ENCODE data around the gene NDUFV3. TPM values are rescaled to one million over a fixed set of nuclear protein-coding genes. Genes with fewer than 3 reads are reported as not detected.
"Not testable (repeated sequence)": the region's sequence is repeated elsewhere in the genome, so short reads cannot be mapped to it uniquely, and the experiment has no call there.

Gene NDUFV3
- total and polyA plus RNA-seq, 9 donors, result 24.9 to 51.4 (median 37.8) TPM

GRCh38 chr21:42864815-42865775, 28.0 kb upstream of the NDUFV3 start:
- DNase-seq, result peak in 2 of 5 donors; percentile 46 to 71
- no peak overlapping the region for H3K4me3 ChIP-seq
- no peaks in the 10 kb centered on the region for H3K27me3 ChIP-seq
- peak overlapping the region in 1 of 2 donors; percentile 62 for H3K27ac ChIP-seq
- no peaks in the 10 kb centered on the region for H3K36me3 ChIP-seq
- intact Hi-C loops (cut with DNase I), result loop anchor here in 1 of 4 donors (10.0 kb wide), 1 partner anchor 270 kb away; no protein-coding TSS in a partner anchor
- 31 to 60% (median 43%) methylated on average over 24 to 26 of the region's 26 CpGs for WGBS, 3 donors
- TF ChIP-seq POLR2A (IDR thresholded peaks at IDR 0.05) (no peak), CTCF (IDR thresholded peaks at IDR 0.05) (no peak), EP300 (IDR thresholded peaks at IDR 0.05) (no peak)
- H3K4me1 ChIP-seq (ENCODE audit: insufficient read depth), result peaks cover 12% of the 10 kb centered on the region
- no peaks in the 10 kb centered on the region for H3K9me3 ChIP-seq

- no peaks in the 10 kb centered on the region for H3K9me3 ChIP-seq
- H3K4me1 ChIP-seq (ENCODE audit: insufficient read depth), result peaks cover 12% of the 10 kb centered on the region
- no peaks in the 10 kb centered on the region for H3K27me3 ChIP-seq
- peak; percentile 26 to 68 (median 56) for DNase-seq
- no peak overlapping the region for H3K4me3 ChIP-seq
- H3K36me3 ChIP-seq, result no peaks in the 10 kb centered on the region
- no peak for TF ChIP-seq EP300 (IDR thresholded peaks at IDR 0.05)
- TF ChIP-seq CTCF (IDR thresholded peaks at IDR 0.05), result no peak
- no peak for TF ChIP-seq POLR2A (IDR thresholded peaks at IDR 0.05)
- peak overlapping the region in 1 of 2 donors; percentile 62 for H3K27ac ChIP-seq
- 34 to 65% (median 36%) methylated on average over 8 of the region's 8 CpGs for WGBS, 3 donors
- intact Hi-C loops (cut with DNase I), result loop anchor here in 1 of 4 donors (10.0 kb wide), 1 partner anchor 271 kb away; no protein-coding TSS in a partner anchor
These were observed 27.3 kb upstream of the NDUFV3 start for GRCh38 chr21:42865776-42866160.

GRCh38 chr21:42868196-42868595, 24.9 kb upstream of the NDUFV3 start:
- no peak for DNase-seq
- Histone ChIP-seq H3K36me3 (no peaks in the 10 kb centered on the region), H3K9me3 (no peaks in the 10 kb centered on the region), H3K4me1 (ENCODE audit: insufficient read depth) (peaks cover 12% of the 10 kb centered on the region), H3K4me3 (no peak overlapping the region), H3K27me3 (no peaks in the 10 kb centered on the region), H3K27ac (no peak overlapping the region)
- intact Hi-C loops (cut with DNase I), result loop anchor here in 1 of 4 donors (10.0 kb wide), 1 partner anchor 273 kb away; no protein-coding TSS in a partner anchor
- TF ChIP-seq EP300 (IDR thresholded peaks at IDR 0.05), result no peak
- no peak for TF ChIP-seq CTCF (IDR thresholded peaks at IDR 0.05)
- no peak for TF ChIP-seq POLR2A (IDR thresholded peaks at IDR 0.05)
- 87 to 89% (median 89%) methylated on average over 10 of the region's 10 CpGs for WGBS, 3 donors

- WGBS, 3 donors, result 89 to 95% (median 92%) methylated on average over 7 of the region's 7 CpGs
- H3K27ac ChIP-seq, result no peak overlapping the region
- intact Hi-C loops (cut with DNase I), result no loop called here
- DNase-seq, result no peak
- H3K4me1 ChIP-seq (ENCODE audit: insufficient read depth), result no peaks in the 10 kb centered on the region
- TF ChIP-seq EP300 (IDR thresholded peaks at IDR 0.05) (no peak), CTCF (IDR thresholded peaks at IDR 0.05) (no peak), POLR2A (IDR thresholded peaks at IDR 0.05) (no peak)
- no peak overlapping the region for H3K4me3 ChIP-seq
- no peaks in the 10 kb centered on the region for H3K27me3 ChIP-seq
- H3K9me3 ChIP-seq, result no peaks in the 10 kb centered on the region
- no peaks in the 10 kb centered on the region for H3K36me3 ChIP-seq
These were observed 20.0 kb upstream of the NDUFV3 start for GRCh38 chr21:42873096-42873495.

- H3K4me1 ChIP-seq (ENCODE audit: insufficient read depth); H3K27me3 ChIP-seq; H3K9me3 ChIP-seq; H3K36me3 ChIP-seq; intact Hi-C loops (cut with DNase I); H3K4me3 ChIP-seq; H3K27ac ChIP-seq; DNase-seq: not testable (repeated sequence)
- WGBS, 3 donors, result 94 to 95% (median 94%) methylated on average over 10 of the region's 10 CpGs
These were observed 17.3 kb upstream of the NDUFV3 start for GRCh38 chr21:42875811-42876210.

All from ovary (tissue), 9 donors.